Daoy (cell line): ENCODE measurements around the gene MAGED2. TPM values are rescaled to one million over a fixed set of nuclear protein-coding genes. Genes with fewer than 3 reads are reported as not detected.
"Not testable (repeated sequence)": the region's sequence is repeated elsewhere in the genome, so short reads cannot be mapped to it uniquely, and the experiment has no call there.

Experiments used
- DNase-seq: peaks from one replicate; pipeline ENCODE4 v3.0.0-alpha.2; 2015; ENCODE audit warnings: low read depth
- total RNA-seq: library from RNA; depleted of rRNA; stranded (reverse); fragments of >200 nt; shearing (Covaris generic); gene quantifications from 2 replicates; pipeline ENCODE4 v1.2.3, GENCODE V29; 2014; rRNA removed

The MAGED2 gene, protein sequence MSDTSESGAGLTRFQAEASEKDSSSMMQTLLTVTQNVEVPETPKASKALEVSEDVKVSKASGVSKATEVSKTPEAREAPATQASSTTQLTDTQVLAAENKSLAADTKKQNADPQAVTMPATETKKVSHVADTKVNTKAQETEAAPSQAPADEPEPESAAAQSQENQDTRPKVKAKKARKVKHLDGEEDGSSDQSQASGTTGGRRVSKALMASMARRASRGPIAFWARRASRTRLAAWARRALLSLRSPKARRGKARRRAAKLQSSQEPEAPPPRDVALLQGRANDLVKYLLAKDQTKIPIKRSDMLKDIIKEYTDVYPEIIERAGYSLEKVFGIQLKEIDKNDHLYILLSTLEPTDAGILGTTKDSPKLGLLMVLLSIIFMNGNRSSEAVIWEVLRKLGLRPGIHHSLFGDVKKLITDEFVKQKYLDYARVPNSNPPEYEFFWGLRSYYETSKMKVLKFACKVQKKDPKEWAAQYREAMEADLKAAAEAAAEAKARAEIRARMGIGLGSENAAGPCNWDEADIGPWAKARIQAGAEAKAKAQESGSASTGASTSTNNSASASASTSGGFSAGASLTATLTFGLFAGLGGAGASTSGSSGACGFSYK
- total RNA-seq, result 109 and 130 TPM in 2 replicates

DNA sequence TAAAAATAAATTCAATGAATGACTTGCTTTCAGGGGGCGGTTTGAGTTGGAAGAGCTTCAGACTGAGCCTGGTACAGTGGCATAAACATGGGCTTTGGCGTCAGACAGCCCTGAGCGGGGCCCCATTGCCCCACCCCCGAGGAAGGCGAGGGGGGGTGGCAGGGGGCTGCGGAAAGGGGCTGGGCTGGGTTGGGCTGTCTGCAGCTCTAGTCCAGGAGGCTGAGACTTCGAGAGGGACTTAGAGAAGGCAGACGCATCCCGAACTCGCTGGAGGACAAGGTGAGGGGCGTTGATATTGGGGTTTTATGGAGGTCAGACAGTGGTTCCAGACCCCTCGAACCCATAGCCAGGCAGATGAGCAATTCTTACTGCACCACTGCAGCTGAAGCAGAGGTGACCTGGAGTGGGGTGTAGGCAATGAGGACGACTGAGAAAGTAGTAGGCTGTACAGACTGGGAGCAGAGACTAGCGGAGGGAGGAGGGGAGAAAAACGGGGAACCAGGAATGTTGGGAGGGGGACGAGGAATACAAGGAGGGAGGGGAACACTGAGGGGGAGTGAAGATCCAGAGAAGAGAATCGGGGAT lies at the start of gene MAGED2:
TSS of gene MAGED2 (plus strand) at position 222 of the 585 bp plus-strand sequence. CDS start 1,587 bp downstream, outside the sequence.
- peak; percentile 30 for DNase-seq

DNA sequence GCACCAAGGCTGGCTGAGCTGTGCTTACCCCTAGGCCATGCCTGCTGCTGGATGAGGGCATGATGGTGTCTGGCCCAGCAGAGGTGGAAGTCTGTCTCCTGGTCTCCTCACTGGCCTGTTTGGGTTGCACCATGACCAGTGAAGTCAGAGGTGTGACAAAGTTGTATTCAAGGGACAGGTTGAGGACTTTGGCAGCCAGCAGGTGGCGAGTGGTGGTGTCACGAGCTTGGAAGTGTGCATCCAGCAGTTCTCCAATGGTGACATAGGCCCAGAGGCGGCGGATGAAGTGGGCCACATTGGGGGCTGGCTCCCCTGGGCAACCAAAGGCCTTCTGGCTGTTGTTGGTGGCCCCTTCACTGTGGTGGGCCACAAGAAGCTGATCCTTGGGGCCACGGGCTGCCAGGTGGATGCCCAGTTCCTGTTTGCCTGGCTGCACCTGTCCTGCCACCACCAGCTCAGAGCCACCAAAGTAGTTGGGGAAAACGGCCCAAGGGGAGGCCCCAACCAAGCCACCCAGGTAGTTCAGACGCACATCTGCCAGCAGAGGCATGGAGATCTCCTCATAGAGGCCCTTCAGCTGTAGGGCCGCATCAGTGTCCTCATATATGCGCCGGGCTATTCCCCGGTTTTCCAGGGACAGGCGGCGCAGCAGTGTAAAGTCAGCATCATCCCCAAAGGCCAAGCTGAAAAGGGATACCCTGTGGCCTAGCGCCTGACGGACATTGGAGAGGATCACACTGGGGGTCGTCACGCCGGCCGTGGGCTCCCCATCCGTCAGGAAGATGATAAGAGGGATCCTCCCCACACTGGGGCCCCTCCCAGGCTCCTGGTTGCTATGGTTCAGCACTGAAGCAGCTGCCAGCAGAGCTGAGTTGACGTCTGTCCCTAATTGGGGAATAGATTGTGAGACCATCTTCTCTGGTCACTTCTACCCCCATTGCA lies 49.2 kb upstream of the MAGED2 start:
- no peak for DNase-seq

DNA sequence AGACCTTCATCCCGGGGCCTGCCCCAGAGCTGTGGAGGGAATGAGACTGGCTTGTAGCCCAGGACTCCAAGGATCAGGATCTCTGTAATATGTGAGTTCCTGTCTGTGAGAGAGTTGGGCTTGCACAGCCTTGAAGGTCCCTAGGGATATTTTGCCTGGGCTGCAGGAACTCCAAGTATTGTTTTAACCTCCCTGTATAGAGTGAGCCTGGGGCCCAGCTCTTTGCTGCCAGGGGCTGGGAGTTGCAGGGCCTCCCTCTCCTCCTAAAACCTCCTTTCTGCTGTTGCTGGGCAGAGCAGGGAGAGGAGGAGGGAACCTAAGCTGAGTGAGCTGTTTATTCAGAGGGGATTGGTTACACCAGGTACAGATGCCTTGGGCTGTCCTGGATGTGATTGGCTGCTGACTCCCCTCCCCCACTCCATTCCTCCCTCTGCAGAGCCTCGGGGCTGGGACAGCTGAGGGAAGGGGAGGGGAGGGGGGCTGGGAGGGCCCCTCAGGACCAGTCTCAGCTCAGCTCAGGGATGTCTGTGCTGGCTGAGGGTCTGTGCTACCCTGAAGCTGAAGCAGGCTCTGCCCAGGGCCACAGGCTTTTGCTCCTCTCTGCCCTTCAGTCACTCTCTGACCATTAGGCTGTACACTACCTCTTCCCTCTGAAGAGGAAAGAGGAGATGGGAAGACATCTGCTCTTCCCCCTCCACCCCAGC lies 33.0 kb upstream of the MAGED2 start:
- DNase-seq, result not testable (repeated sequence)

DNA sequence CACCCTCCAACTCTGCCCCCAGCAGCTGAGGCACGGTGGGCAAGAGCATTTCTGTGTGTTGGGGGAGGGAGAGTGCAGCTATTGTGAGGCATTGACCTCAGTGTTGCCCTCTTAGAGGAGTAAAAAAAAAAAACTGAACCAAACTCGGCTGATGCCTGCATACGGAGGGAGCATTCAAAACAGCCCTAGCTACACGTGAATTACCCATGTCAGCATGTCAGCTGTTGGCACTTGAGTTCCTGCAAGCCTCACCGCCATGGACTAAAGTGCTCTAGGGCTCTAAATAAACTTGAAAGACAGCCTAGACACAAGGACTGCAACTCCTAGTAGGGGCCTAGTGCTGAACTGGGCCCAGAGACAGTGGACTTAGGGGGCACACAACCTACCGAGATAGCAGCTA lies 31.5 kb upstream of the MAGED2 start:
- no peak for DNase-seq

DNA sequence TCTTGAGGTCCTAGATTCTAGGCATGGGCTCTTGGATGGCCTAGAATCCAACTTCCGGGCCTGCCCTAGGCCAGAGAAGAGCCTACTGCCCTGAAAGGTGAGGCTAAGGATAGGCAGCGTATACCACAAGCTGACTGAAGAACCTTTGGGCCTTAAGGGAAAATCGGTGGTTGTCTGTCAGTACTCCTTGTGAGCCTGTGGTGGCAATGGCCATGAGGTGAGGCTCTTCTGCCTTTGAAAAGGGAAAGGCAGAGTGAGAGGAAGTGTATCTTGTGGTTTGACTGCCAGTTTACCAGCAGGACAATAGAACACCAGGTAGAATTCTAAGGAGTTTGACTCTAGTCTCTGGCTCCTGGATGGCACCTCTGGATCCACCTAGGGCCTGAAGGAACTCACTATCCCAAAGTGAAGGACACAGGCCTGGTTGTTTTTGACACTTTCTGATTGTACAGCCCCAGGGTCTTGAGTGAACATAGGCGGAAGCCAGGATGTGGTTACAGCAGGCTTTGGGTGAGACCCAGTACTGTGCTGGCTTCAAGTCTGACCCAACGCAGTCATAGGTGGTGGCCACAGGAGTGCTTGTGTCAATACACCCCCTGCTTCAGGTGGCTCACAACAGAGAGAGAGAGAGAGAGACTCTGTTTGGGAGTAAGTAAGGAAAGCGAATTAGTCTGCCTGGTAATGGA lies 30.4 kb upstream of the MAGED2 start:
- DNase-seq, result no peak

DNA sequence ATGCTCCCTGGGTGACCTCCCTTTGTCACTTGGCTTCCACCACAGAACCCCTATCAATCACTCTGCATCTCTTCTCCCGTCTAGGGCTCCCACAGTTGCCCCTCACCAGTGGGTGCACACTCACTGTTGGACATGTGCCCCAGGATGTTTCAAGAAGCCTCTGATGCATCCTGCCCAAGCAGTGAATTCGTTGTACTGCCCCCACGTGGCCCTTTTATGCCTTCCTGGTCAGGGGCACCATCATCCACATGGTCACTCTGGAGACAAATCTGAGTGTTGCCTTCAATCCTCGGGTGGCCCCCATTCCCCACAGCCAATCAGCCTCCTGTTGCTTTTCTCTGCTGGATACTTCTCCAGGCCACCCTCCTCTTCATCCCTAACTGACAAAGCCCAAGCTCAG lies 21.6 kb upstream of the MAGED2 start:
- no peak for DNase-seq

DNA sequence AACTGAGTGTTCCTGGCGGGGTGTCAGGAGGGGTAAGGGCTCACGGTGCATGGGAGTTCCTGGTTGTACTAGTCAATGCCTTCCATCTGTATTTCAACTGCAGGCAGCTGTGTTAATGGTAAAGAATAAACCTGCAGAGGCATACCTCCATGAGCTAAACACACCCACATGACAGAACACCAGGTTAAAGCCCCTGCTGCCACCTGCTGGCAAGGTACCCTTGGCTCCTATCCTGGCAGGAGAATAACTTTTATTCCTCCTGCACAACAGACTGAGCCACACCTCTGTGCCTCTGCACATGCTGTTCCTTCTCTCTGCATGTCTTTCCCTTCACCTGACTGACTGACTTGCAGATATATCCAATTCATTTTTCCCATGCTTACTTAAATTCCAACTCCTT lies 20.6 kb upstream of the MAGED2 start:
- peak; percentile 2 for DNase-seq

DNA sequence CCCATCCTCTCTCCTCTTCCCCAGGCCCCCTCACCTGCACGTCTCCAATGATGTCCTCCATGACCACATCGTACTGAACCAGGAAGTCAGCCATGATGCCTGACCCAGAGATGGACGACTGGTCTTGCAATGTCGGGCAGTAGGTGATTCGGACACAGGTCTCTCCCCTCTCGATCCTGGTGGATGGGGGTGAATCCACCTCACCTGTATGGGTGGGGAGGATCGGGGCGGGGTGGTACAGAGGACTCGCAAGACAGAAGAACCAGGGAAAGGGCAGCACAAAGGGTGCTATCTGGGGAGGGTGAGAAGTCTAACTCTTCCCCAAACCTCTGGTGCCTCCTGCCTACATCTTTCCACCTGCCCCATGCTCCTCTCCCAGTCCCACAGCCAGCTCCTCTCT lies 19.1 kb upstream of the MAGED2 start:
- no peak for DNase-seq

DNA sequence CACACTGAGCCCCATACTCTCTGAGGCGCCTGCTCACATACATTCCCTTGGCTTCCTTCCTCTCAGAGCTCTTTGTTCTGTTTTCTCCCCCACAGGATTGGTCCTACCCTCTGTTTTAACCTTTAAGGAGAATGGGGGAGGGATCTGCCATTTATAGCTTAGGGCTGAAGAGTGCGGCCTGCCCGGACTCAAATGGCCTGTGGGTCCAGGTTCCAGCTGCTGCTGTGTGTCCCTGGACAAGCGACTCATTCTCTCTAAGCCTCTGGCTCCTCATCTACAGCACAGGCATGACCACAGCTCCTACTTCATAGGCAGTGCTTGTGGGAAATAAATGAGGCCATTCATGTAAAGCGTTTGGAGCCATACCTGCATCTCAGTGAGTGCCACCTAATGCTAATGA lies 18.1 kb upstream of the MAGED2 start:
- not testable (repeated sequence) for DNase-seq

DNA sequence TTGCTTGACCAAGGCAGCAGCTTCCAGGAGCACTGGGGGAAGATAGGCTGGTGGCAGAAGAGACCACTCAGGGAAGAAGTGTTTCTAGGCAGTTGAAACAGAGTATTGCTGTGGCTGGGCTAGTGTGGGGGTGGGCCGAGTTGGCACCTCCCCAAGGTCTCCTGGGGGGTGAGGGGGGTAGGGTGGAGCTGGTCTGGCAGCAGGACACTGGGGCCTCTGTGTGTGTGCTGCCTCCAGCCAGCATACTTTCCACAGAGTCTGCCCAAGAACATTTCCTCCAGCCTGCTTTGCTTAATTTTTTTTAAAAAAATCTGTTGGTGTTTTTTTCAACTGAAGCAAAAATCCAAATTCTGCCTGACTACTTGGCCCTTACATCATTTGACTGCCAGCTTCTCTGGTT lies 13.5 kb upstream of the MAGED2 start:
- DNase-seq, result no peak

DNA sequence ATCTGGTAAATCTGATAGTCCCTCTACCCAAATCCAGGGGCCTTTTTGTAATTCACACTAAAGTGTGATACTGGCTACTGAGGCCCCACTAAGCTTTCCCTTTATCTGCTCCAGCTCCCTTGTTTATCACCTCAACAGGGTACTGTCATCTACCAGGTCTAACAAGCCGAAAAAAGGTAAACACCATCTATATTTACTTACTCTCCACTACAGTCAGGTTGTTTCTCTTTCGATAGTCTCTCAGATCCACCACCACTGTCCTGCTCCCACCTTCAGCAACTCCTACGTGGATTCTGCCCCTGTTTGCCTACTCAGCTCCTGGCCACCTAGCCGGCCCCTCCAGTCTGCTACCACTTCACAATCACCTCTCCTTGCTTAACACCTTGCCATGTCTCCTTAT lies 12.8 kb upstream of the MAGED2 start:
- no peak for DNase-seq

DNA sequence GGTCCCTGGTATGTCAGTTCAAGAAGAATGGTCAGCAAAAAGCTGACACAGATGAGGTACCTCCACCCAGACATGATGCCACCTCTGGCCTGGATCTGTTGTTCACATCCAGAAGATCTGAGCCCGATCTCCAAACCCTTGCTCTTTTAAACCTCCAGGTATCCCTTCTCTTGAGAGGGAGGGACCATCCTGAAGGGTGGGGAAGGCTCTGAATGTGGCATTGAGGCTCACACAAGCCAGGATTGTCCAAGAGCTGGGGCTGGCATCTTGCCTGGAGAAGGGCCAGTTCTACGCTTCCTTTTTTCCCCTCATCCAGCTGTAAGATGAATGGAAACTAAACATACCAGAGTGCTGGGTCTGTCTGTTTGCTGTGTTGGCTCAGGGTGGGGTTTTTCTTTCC lies 9.4 kb upstream of the MAGED2 start, which contains the start of gene ITIH6:
TSS of gene ITIH6 (minus strand) at position 119 of the 400 bp plus-strand sequence. CDS start at position 74, 45 bp downstream.
- DNase-seq, result no peak

DNA sequence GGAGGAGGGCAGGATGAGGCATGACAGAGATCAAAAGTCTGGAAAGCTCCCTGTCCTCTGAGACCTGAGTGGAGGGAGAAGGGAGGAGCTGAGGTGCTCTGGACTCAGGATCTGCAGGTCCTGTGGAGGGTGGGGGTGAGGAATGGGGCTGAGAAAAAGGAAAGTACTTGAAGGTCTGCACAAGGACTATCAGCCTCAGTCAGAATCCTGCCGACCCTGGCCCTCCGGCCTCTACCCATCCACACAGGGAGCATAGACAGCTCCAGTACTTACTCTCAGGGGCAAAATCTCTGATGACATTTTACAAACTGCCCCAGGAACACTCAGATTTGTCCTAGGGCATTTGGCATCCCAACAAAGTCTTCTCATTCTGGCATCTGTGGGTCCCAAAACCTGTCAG lies 8.5 kb upstream of the MAGED2 start:
- no peak for DNase-seq

DNA sequence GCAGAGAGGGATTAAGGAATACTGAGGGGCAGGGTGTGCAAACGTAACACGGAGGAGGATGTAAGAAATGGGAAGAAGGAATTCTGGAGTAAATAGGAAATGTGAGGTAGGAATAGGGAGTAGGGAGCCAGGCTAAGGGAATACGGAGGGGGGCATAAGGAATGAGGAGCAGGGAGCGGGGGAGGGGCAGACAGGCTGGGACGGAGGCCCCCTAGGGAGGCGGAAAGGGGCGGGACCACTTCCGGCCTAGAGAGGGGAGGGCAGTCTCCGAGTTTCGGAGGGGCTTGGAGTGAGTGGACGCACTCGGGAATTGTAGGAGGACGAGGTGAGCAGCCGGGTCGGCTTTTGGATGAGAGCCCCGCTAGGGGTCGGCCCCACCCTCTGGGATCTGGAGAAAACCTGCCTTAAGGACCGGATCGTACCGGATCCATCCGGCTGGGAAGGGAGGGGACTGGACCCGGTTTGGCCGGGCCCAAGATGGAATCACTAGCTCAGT lies 612 bp downstream of the MAGED2 start:
- peak; percentile 71 for DNase-seq

DNA sequence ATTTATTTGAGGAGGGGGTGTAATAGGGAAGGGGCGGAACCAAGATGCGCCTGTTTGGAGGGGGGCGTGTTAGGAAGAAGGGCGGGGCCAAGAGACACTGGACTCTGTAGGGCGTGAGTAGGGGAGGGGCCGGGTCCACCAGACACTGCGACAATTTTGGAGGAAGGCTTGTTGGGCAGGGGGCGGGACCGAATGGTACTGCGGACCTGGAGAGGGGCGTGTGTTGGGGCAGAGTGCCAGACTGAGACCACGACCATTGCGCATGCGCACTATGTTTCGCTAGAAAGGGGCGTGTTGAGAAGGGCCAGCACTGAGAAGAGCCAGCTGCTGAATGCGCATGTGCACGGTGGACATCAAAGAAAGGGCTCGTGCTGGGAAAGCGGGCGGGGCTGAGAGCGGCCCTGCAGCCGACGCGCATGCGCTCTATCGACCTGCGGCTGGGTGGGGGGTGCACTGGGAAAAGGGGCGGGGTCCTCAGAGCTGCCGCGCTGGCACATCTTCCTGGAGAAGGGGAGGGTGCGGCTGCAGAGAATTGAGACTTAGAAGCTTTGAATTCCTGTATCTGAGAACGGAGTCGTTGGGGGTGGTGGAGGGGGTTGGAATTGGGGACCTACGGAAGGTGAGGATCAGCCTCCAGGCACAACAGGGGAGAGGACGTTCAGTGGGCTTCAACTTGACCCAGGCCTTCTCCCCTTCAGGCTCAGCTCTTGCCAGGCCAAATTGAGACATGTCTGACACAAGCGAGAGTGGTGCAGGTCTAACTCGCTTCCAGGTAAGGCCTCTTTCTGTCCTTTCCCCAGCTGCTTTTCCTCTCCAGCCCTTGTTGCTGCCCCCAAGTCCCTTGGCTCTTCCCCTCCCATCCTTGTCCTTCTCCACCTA lies 1.3 kb downstream of the MAGED2 start:
- peak; percentile 96 for DNase-seq

DNA sequence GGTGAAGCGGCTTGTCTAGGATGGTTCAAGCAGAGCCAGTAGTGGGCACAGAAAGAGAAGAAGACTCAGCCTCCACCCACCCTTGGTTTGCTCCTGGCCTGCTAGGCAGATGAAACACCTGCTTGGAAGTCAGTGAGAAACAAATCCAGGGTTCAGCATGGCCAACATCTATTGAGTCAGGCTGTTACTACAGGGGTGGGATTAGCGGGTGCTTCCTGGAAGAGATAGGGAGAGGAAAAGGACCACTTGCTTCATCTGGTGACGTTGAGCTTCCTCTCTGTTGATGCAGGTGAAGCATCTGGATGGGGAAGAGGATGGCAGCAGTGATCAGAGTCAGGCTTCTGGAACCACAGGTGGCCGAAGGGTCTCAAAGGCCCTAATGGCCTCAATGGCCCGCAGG lies 3.0 kb downstream of the MAGED2 start:
- no peak for DNase-seq

DNA sequence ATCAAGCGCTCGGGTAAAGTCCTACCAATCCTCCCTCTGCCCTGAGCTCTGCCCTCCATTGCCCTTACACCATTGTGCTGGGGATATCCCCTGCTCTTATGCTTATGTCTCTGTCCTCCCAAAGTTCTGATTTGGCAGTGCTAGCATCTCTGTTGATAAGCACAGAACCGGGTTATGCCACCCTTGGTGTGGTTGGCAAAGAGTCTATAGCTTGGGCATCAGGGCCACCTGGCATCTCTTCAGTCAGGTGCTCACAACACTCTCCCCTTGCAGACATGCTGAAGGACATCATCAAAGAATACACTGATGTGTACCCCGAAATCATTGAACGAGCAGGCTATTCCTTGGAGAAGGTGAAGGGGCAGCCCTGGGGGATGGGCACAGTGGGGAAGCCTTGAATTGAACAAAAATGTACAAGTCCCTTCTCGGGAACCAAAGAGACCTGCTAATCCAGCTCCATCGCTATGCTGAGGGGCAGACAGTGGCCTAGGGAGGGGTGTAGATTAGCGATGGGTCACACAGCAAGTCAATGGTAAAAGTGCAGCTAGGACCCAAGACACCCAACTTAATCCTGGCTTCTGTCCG lies 3.8 kb downstream of the MAGED2 start:
- no peak for DNase-seq

DNA sequence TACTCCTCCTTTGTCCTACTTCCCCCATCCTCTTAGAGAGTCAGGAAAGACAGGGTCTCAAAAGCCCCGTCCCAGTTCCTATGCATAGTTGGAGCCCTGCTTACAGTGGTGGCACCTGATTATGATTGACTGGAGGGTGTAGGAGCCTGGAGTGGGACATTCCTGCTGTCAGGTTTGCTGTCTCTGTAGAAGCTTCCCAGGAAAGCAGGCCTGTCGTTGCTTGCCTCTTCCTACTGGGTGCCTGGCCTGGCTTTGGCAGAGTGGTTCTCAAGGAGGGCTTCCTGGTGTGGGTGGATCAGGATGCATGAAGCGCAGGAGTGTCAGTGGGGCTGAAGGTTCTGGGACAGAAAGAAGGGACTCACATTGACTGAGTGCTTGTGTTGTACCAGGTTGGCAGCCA lies 4.8 kb downstream of the MAGED2 start:
- no peak for DNase-seq
